ENCODE measurements around the gene ANKRD9. TPM values are rescaled to one million over a fixed set of nuclear protein-coding genes. Genes with fewer than 3 reads are reported as not detected.

ANKRD9 gene
- total and polyA plus RNA-seq, 10 of the 15 experiments (the other 5 are each of a cell fraction or from before 2014, with no cell fraction given): 0.03 to 3.6 (median 0.49) TPM

GRCh38 chr14:102558556-102558955 lies 49.0 kb upstream of the ANKRD9 start (continued):
- TF ChIP-seq RB1 (IDR thresholded peaks at IDR 0.05; ENCODE audit: borderline replicate concordance) (no peak), E4F1 (IDR thresholded peaks at IDR 0.05; ENCODE audit: borderline replicate concordance, partially characterized antibody) (no peak), RCOR1 (conservative IDR thresholded peaks at IDR 0.05; ENCODE audit: low read depth, low read length) (no peak), CHD4 (IDR thresholded peaks at IDR 0.05) (no peak)

GRCh38 chr14:102557434-102558226 lies 48.1 kb upstream of the ANKRD9 start:
- no peak overlapping the region for H2AFZ ChIP-seq (ENCODE audit: control insufficient read depth, low read depth, low read length)
- DNase-seq (ENCODE audit: low read depth, low spot score) (no peak), ATAC-seq (no peak), FAIRE-seq (no peak)
- no peak overlapping the region for H3K4me2 ChIP-seq (ENCODE audit: control insufficient read depth, insufficient read depth)
- ChIA-PET POLR2A (no interaction called here), RAD21 (ENCODE audit: unreplicated experiment) (no interaction called here), CTCF (no interaction called here), SMC1A (ENCODE audit: uncharacterized antibody, unreplicated experiment) (no interaction called here)
- H3K4me3 ChIP-seq: no peak overlapping the region
- no peaks in the 10 kb centered on the region for H3K79me2 ChIP-seq (ENCODE audit: control insufficient read depth, insufficient read depth, low read length)
- no peaks in the 10 kb centered on the region for H3K27me3 ChIP-seq (replicated peaks in 1 of 2; ENCODE audit: control insufficient read depth in 2 of 2, insufficient read depth in 2 of 2, low read length in 1 of 2)
- no peak overlapping the region for H3K27ac ChIP-seq (ENCODE audit: control insufficient read depth, insufficient read depth)
- 0 out of 2 replicates have a peak, but pooled peaks cover 3% of the 10 kb centered on the region for H3K4me1 ChIP-seq (ENCODE audit: control insufficient read depth, insufficient read depth, low read length)
- WGBS (ENCODE audit: insufficient coverage, insufficient replicate concordance, low lambda C conversion rate, missing lambda C conversion rate): 55% methylated on average over 12 of the region's 12 CpGs
- no TSS peak for BruUV-seq (replicated peaks)
- in situ Hi-C loops (cut with MboI): no loop called here
- H4K20me1 ChIP-seq (ENCODE audit: control insufficient read depth, insufficient read depth): no peaks in the 10 kb centered on the region
- intact Hi-C loops (cut with micrococcal nuclease; ENCODE audit: unreplicated experiment): no loop called here
- H3K9me3 ChIP-seq (replicated peaks; ENCODE audit: control insufficient read depth, insufficient read depth, low read length): no peaks in the 10 kb centered on the region
- H3K9ac ChIP-seq (ENCODE audit: control insufficient read depth, insufficient read depth, low read length): no peak overlapping the region
- H3K36me3 ChIP-seq (ENCODE audit: control insufficient read depth in 2 of 2, insufficient read depth in 2 of 2, low read length in 1 of 2): no peaks in the 10 kb centered on the region
- TF ChIP-seq STAT3 (IDR thresholded peaks at IDR 0.05; ENCODE audit: low read depth, low read length) (no peak), ZNF217 (IDR thresholded peaks at IDR 0.05) (no peak), TBL1XR1 (IDR thresholded peaks at IDR 0.05; ENCODE audit: low read depth, low read length) (no peak), WRNIP1 (IDR thresholded peaks at IDR 0.05; ENCODE audit: borderline replicate concordance, low read depth, low read length) (no peak), ETV6 (conservative IDR thresholded peaks at IDR 0.05 in 1 of 2, IDR thresholded peaks at IDR 0.05 in 1 of 2; ENCODE audit: borderline replicate concordance in 1 of 2, low read depth in 1 of 2) (no peak), BCL3 (IDR thresholded peaks at IDR 0.05; ENCODE audit: borderline replicate concordance, insufficient read depth, low read depth, low read length, poor library complexity, severe bottlenecking) (no peak), SUPT20H (IDR thresholded peaks at IDR 0.05; ENCODE audit: borderline replicate concordance, control insufficient read depth, low read depth, low read length) (no peak), BMI1 (IDR thresholded peaks at IDR 0.05; ENCODE audit: borderline replicate concordance) (no peak), POLR2A (IDR thresholded peaks at IDR 0.05; ENCODE audit: low read depth, low read length) (no peak), POLR2AphosphoS5 (IDR thresholded peaks at IDR 0.05; ENCODE audit: low read length) (no peak), BACH1 (IDR thresholded peaks at IDR 0.05; ENCODE audit: borderline replicate concordance) (no peak), POLR2AphosphoS2 (IDR thresholded peaks at IDR 0.05; ENCODE audit: low read depth, low read length) (no peak), KDM1A (IDR thresholded peaks at IDR 0.05; ENCODE audit: borderline replicate concordance) (no peak), NR2F1 (conservative IDR thresholded peaks at IDR 0.05) (no peak), TCF3 (IDR thresholded peaks at IDR 0.05; ENCODE audit: borderline replicate concordance, insufficient read depth, low read depth, low read length) (no peak), MEF2A (IDR thresholded peaks at IDR 0.05; ENCODE audit: insufficient read depth, low read depth, low read length) (no peak), GABPA (IDR thresholded peaks at IDR 0.05; ENCODE audit: low read depth) (no peak)

Data from GM12878 (cell line).